LNCAP (cell line): ENCODE data around the gene MEGF11.

Experiments
- CTCF ChIP-seq: fragments of 450-650 bp; IDR thresholded peaks from 2 replicates; pipeline ENCODE4 v1.5.1; 2017; ENCODE audit warnings: mild to moderate bottlenecking

MEGF11 gene

GRCh38 chr15:65960586-65960985 lies 293.0 kb downstream of the MEGF11 start:
- no peak for TF ChIP-seq CTCF

GRCh38 chr15:65958835-65959234 lies 294.7 kb downstream of the MEGF11 start:
- TF ChIP-seq CTCF, result no peak

DNA sequence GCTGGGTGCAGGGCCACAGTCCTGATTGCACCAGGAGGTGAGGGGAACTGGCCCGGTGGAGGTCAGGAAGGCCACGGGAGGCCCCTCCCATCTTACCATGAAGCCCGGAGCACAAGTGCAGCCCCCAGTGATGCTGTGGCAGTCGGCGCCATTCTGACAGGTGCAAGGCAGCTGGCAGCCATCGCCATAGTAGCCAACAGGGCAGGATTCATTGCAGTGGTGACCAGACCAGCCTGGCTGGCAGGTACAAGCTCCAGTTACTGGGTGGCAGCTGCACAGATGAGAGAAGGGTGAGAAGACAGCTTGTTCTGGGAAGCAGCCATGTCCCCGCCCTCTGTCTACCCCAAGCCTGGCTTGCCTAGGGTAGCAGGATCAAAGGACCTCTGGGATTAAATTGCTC lies 296.1 kb downstream of the MEGF11 start:
- no peak for TF ChIP-seq CTCF

GRCh38 chr15:65956899-65957298 lies 296.7 kb downstream of the MEGF11 start:
- TF ChIP-seq CTCF, result no peak

DNA sequence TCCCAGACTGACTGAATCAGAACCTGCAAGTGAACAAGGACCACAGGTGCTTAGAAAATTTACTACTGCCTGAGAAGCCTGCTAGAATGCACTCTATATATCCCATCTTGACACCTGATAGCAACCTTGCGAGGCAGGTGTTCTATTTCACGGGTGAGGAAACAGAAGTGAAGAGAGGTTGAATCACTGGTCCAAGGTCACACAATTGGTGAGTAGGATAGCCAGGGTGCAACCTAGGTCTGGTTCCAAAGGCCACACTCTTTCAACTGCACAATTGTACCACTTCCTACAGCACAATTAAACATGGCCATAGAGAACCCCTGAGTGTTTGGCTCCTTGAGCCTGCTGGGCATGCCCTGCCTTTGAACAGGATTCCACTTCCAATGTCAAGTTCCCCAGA lies 297.2 kb downstream of the MEGF11 start:
- TF ChIP-seq CTCF, result no peak

DNA sequence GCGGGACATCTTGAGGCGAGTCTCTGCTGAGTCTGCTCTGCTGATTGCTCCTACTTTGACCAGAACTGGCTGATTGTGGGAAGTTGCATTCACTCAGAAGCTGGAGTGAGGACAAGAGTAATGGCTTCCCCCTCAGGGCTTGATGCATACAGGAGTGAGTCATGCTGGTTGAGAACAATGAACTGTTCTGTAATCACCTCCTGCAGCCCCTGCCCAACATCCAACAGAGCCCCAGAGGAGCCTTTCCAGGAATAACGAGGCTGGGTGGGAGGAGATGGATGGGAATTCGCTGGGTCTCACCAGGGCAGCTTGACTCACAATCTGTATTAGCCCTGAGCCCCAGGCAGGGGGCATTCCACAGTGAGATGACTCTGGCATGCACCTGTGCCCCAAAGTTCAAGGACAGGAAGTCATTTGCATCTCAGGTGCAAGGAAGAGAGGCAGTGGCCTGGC lies 299.2 kb downstream of the MEGF11 start:
- TF ChIP-seq CTCF, result no peak

- no peak for TF ChIP-seq CTCF
Measured at GRCh38 chr15:65953622-65954021, 299.9 kb downstream of the MEGF11 start.

GRCh38 chr15:65952391-65953053 lies 301.0 kb downstream of the MEGF11 start:
- TF ChIP-seq CTCF, result no peak
